ENCODE measurements around the gene MAFG. TPM values are rescaled to one million over a fixed set of nuclear protein-coding genes. Genes with fewer than 3 reads are reported as not detected.

The MAFG gene
- total and polyA plus RNA-seq, 2 of the 13 experiments (the other 11 are each of a cell fraction or from before 2014, with no cell fraction given), result 14.5 to 20.0 TPM

DNA sequence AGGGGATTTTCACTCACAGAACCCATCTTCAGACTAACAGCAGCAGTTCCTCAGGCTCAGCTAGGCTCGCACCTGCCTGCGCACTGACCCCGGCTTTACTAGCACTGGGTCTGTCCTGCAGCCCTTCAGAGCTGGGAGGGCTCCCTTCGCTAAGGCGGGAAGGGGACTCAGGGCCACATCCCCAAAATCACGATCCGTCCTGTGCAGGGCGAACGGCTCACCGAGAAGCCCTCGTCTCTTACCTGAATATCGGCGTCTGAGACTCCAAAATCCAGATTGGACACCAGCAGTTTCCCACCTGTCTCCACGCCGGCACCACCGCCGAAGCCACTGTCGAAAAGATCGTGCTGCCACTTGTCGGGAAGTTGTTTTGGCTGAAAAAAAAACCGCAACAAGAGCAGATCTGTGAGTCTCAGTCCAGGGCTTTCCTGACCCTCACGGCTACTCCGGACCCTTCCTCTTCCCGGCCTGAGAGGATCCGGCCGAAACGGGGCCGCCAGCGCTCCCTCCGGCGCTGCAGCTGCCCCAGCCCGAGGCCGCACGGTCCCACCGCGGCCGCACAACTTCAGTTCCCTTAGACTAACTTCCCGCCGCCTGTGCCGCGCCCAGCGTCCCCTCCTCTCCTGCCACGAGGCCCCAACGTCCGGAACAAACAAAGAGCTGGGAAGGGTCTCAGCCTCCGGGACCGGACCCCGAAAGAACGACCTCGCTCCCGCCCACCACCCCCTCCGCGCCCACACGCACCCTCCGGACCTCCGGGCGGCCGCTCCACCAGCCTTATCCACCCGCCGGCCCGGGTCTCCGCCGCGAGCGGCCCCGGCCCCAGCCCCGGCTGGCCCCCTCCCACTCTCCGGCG, 36.9 kb downstream of the MAFG start (continued):
- TF ChIP-seq, protein P1, sequence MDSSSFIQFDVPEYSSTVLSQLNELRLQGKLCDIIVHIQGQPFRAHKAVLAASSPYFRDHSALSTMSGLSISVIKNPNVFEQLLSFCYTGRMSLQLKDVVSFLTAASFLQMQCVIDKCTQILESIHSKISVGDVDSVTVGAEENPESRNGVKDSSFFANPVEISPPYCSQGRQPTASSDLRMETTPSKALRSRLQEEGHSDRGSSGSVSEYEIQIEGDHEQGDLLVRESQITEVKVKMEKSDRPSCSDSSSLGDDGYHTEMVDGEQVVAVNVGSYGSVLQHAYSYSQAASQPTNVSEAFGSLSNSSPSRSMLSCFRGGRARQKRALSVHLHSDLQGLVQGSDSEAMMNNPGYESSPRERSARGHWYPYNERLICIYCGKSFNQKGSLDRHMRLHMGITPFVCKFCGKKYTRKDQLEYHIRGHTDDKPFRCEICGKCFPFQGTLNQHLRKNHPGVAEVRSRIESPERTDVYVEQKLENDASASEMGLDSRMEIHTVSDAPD (CRISPR knock-in tag; IDR thresholded peaks at IDR 0.05), result no peak
- TF ChIP-seq, protein P2, sequence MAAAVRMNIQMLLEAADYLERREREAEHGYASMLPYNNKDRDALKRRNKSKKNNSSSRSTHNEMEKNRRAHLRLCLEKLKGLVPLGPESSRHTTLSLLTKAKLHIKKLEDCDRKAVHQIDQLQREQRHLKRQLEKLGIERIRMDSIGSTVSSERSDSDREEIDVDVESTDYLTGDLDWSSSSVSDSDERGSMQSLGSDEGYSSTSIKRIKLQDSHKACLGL (CRISPR knock-in tag; IDR thresholded peaks at IDR 0.05), result no peak
- TF ChIP-seq RAD21 (CRISPR knock-in tag; IDR thresholded peaks at IDR 0.05), result no peak
- TF ChIP-seq, protein P3, sequence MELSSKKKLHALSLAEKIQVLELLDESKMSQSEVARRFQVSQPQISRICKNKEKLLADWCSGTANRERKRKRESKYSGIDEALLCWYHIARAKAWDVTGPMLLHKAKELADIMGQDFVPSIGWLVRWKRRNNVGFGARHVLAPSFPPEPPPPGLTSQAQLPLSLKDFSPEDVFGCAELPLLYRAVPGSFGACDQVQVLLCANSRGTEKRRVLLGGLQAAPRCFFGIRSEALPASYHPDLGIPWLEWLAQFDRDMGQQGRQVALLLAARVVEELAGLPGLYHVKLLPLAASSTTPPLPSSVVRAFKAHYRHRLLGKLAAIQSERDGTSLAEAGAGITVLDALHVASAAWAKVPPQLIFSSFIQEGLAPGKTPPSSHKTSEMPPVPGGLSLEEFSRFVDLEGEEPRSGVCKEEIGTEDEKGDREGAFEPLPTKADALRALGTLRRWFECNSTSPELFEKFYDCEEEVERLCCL (CRISPR knock-in tag; IDR thresholded peaks at IDR 0.05; ENCODE audit: borderline replicate concordance), result no peak
- no peak for TF ChIP-seq ZNF350 (CRISPR knock-in tag; IDR thresholded peaks at IDR 0.05; ENCODE audit: borderline replicate concordance, low read depth)
- TF ChIP-seq, protein P4, sequence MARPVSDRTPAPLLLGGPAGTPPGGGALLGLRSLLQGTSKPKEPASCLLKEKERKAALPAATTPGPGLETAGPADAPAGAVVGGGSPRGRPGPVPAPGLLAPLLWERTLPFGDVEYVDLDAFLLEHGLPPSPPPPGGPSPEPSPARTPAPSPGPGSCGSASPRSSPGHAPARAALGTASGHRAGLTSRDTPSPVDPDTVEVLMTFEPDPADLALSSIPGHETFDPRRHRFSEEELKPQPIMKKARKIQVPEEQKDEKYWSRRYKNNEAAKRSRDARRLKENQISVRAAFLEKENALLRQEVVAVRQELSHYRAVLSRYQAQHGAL (CRISPR knock-in tag; IDR thresholded peaks at IDR 0.05; ENCODE audit: not compliant biosample characterization), result no peak
- TF ChIP-seq, protein P5, sequence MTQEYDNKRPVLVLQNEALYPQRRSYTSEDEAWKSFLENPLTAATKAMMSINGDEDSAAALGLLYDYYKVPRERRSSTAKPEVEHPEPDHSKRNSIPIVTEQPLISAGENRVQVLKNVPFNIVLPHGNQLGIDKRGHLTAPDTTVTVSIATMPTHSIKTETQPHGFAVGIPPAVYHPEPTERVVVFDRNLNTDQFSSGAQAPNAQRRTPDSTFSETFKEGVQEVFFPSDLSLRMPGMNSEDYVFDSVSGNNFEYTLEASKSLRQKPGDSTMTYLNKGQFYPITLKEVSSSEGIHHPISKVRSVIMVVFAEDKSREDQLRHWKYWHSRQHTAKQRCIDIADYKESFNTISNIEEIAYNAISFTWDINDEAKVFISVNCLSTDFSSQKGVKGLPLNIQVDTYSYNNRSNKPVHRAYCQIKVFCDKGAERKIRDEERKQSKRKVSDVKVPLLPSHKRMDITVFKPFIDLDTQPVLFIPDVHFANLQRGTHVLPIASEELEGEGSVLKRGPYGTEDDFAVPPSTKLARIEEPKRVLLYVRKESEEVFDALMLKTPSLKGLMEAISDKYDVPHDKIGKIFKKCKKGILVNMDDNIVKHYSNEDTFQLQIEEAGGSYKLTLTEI (CRISPR knock-in tag; conservative IDR thresholded peaks at IDR 0.05), result no peak
- TF ChIP-seq HNRNPL (IDR thresholded peaks at IDR 0.05; ENCODE audit: low read depth, low read length), result no peak
- TF ChIP-seq, protein P6, sequence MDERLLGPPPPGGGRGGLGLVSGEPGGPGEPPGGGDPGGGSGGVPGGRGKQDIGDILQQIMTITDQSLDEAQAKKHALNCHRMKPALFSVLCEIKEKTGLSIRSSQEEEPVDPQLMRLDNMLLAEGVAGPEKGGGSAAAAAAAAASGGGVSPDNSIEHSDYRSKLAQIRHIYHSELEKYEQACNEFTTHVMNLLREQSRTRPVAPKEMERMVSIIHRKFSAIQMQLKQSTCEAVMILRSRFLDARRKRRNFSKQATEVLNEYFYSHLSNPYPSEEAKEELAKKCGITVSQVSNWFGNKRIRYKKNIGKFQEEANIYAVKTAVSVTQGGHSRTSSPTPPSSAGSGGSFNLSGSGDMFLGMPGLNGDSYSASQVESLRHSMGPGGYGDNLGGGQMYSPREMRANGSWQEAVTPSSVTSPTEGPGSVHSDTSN (CRISPR knock-in tag; IDR thresholded peaks at IDR 0.05), result no peak
- TF ChIP-seq TSC22D2 (CRISPR knock-in tag; IDR thresholded peaks at IDR 0.05; ENCODE audit: borderline replicate concordance), result peak; percentile 62; the same call in 1 of the 2 replicates
- no peak for TF ChIP-seq ZNF841 (CRISPR knock-in tag; IDR thresholded peaks at IDR 0.05; ENCODE audit: borderline replicate concordance)
- TF ChIP-seq, protein P7, sequence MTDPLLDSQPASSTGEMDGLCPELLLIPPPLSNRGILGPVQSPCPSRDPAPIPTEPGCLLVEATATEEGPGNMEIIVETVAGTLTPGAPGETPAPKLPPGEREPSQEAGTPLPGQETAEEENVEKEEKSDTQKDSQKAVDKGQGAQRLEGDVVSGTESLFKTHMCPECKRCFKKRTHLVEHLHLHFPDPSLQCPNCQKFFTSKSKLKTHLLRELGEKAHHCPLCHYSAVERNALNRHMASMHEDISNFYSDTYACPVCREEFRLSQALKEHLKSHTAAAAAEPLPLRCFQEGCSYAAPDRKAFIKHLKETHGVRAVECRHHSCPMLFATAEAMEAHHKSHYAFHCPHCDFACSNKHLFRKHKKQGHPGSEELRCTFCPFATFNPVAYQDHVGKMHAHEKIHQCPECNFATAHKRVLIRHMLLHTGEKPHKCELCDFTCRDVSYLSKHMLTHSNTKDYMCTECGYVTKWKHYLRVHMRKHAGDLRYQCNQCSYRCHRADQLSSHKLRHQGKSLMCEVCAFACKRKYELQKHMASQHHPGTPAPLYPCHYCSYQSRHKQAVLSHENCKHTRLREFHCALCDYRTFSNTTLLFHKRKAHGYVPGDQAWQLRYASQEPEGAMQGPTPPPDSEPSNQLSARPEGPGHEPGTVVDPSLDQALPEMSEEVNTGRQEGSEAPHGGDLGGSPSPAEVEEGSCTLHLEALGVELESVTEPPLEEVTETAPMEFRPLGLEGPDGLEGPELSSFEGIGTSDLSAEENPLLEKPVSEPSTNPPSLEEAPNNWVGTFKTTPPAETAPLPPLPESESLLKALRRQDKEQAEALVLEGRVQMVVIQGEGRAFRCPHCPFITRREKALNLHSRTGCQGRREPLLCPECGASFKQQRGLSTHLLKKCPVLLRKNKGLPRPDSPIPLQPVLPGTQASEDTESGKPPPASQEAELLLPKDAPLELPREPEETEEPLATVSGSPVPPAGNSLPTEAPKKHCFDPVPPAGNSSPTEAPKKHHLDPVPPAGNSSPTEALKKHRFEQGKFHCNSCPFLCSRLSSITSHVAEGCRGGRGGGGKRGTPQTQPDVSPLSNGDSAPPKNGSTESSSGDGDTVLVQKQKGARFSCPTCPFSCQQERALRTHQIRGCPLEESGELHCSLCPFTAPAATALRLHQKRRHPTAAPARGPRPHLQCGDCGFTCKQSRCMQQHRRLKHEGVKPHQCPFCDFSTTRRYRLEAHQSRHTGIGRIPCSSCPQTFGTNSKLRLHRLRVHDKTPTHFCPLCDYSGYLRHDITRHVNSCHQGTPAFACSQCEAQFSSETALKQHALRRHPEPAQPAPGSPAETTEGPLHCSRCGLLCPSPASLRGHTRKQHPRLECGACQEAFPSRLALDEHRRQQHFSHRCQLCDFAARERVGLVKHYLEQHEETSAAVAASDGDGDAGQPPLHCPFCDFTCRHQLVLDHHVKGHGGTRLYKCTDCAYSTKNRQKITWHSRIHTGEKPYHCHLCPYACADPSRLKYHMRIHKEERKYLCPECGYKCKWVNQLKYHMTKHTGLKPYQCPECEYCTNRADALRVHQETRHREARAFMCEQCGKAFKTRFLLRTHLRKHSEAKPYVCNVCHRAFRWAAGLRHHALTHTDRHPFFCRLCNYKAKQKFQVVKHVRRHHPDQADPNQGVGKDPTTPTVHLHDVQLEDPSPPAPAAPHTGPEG (CRISPR knock-in tag; IDR thresholded peaks at IDR 0.05), result no peak
- no peak for TF ChIP-seq ZKSCAN1 (IDR thresholded peaks at IDR 0.05; ENCODE audit: low read length)

Data from HepG2 (cell line).